Spleen (tissue), 7 donors: Measurements from ENCODE around the gene KRT25.

Source experiments
- POLR2A ChIP-seq, 3 donors: fragments of 450-650 bp; IDR thresholded peaks; one replicate each; pipeline ENCODE4 v1.5.1; 2017; ENCODE audit warnings: antibody characterized with exemption in 3 of 3, mild to moderate bottlenecking in 1 of 3
- POLR2AphosphoS5 ChIP-seq, 3 donors: sonication (generic); formaldehyde crosslinking; IDR thresholded peaks; one replicate each; pipeline ENCODE4 v1.5.1; 2017; ENCODE audit warnings: antibody characterized with exemption in 3 of 3
- TF ChIP-seq, protein P1 (sequence below), 11 experiments: fragments of 200-600 bp in 7 of 11; fragments of 450-650 bp in 4 of 11; sonication (generic) in 4 of 11; IDR thresholded peaks in 8 of 11; conservative IDR thresholded peaks in 3 of 11; 1 replicate in 7 of 11; 2 replicates in 4 of 11; pipeline versions ENCODE4 v1.4.0 to v1.8.0; 2016 to 2021; ENCODE audit warnings: antibody characterized with exemption in 11 of 11, inconsistent platforms in 4 of 11, mild to moderate bottlenecking in 1 of 11
- donor health status: DM: no; HTN: no; CAD: no; lungs with moderate emphysema.
- donor health status: DM: no; HTN: no; CAD: no.
- donor health status: DM: no; HTN: no; CAD: no.

DNA sequence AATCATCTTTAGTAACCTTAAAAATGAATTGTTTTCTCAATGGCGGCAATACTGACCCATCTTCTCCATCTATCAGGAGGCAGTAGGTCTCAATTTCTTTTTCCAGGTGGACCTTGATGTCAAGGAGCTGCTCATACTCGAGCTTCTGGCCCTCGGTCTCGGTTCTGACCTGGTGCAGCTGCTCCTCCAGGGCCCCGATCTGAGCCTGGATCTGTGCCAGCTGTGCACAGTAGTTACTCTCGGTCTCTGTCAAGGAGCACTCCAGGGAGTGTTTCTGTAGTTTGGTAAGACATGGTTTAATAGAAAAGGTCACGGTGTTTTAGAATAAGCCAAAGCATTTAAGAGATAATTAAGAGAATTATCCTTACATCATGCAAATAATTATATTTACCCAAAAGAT is 22.3 kb upstream of the KRT25 start:
- TF ChIP-seq, protein P1, sequence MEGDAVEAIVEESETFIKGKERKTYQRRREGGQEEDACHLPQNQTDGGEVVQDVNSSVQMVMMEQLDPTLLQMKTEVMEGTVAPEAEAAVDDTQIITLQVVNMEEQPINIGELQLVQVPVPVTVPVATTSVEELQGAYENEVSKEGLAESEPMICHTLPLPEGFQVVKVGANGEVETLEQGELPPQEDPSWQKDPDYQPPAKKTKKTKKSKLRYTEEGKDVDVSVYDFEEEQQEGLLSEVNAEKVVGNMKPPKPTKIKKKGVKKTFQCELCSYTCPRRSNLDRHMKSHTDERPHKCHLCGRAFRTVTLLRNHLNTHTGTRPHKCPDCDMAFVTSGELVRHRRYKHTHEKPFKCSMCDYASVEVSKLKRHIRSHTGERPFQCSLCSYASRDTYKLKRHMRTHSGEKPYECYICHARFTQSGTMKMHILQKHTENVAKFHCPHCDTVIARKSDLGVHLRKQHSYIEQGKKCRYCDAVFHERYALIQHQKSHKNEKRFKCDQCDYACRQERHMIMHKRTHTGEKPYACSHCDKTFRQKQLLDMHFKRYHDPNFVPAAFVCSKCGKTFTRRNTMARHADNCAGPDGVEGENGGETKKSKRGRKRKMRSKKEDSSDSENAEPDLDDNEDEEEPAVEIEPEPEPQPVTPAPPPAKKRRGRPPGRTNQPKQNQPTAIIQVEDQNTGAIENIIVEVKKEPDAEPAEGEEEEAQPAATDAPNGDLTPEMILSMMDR (IDR thresholded peaks at IDR 0.05 in 8 of 11, conservative IDR thresholded peaks at IDR 0.05 in 3 of 11) = no peak
- TF ChIP-seq POLR2AphosphoS5 (IDR thresholded peaks at IDR 0.05) (no peak), POLR2A (IDR thresholded peaks at IDR 0.05) (no peak)
